H9 (cell line): ENCODE results near the gene FBXO5. TPM values are rescaled to one million over a fixed set of nuclear protein-coding genes. Genes with fewer than 3 reads are reported as not detected.

Experiments
- DNase-seq: peaks from one replicate; pipeline ENCODE4 v3.0.0-alpha.2; 2017
- H2AFZ ChIP-seq: one replicate; pipeline ENCODE4 v1.6.1; 2013; ENCODE audit warnings: mild to moderate bottlenecking, low read length, control low read depth, moderate library complexity
- H2AK5ac ChIP-seq: 2 replicates; pipeline ENCODE4 v1.6.1; 2013; ENCODE audit warnings: low read length, control low read depth, mixed read lengths; ENCODE audit not compliant: insufficient read length
- H2BK120ac ChIP-seq: one replicate; pipeline ENCODE4 v1.6.1; 2013; ENCODE audit warnings: low read depth, mild to moderate bottlenecking, low read length, control low read depth, inconsistent platforms; ENCODE audit not compliant: poor library complexity, severe bottlenecking
- H2BK12ac ChIP-seq: 2 replicates; pipeline ENCODE4 v1.6.1; 2013; ENCODE audit warnings: low read length, control low read depth, mixed read lengths, low read depth; ENCODE audit not compliant: insufficient read length
- H2BK15ac ChIP-seq: 2 replicates; pipeline ENCODE4 v1.6.1; 2013; ENCODE audit warnings: low read depth, low read length, control low read depth
- H2BK20ac ChIP-seq: one replicate; pipeline ENCODE4 v1.6.1; 2013; ENCODE audit warnings: low read depth, mild to moderate bottlenecking, low read length, control low read depth, inconsistent platforms; ENCODE audit not compliant: poor library complexity, severe bottlenecking
- H2BK5ac ChIP-seq: 2 replicates; pipeline ENCODE4 v1.6.1; 2013; ENCODE audit warnings: low read length, control low read depth, mixed read lengths; ENCODE audit not compliant: insufficient read length
- H3K14ac ChIP-seq: 2 replicates; pipeline ENCODE4 v1.6.1; 2013; ENCODE audit warnings: low read length, control low read depth; ENCODE audit not compliant: insufficient read depth
- H3K18ac ChIP-seq: 2 replicates; pipeline ENCODE4 v1.6.1; 2013; ENCODE audit warnings: low read depth, mild to moderate bottlenecking, mixed read lengths, low read length, control low read depth; ENCODE audit not compliant: insufficient read length
- H3K23ac ChIP-seq: 2 replicates; pipeline ENCODE4 v1.6.1; 2013; ENCODE audit warnings: low read length, control low read depth, mixed read lengths, low read depth; ENCODE audit not compliant: insufficient read length
- H3K23me2 ChIP-seq: 2 replicates; pipeline ENCODE4 v1.6.1; 2013; ENCODE audit warnings: low read depth, mild to moderate bottlenecking, mixed read lengths, low read length, control low read depth; ENCODE audit not compliant: insufficient read length, poor library complexity, severe bottlenecking
- H3K27ac ChIP-seq: 2 replicates; pipeline ENCODE4 v1.5.1; 2013; ENCODE audit warnings: low read length, control low read depth, mixed read lengths, low read depth; ENCODE audit not compliant: insufficient read length
- H3K27me3 ChIP-seq: 2 replicates; pipeline ENCODE4 v1.6.1; 2013; ENCODE audit warnings: low read length, control low read depth, inconsistent platforms; ENCODE audit not compliant: insufficient read depth
- H3K4ac ChIP-seq: 2 replicates; pipeline ENCODE4 v1.6.1; 2013; ENCODE audit warnings: low read depth, mild to moderate bottlenecking, control low read depth, inconsistent platforms, low read length, moderate library complexity
- H3K4me1 ChIP-seq: 2 replicates; pipeline ENCODE4 v1.6.1; 2013; ENCODE audit warnings: low read length, control low read depth, inconsistent platforms; ENCODE audit not compliant: insufficient read depth
- H3K4me2 ChIP-seq: 2 replicates; pipeline ENCODE4 v1.6.1; 2013; ENCODE audit warnings: low read length, control low read depth, mixed read lengths; ENCODE audit not compliant: insufficient read length, insufficient read depth
- H3K56ac ChIP-seq: 2 replicates; pipeline ENCODE4 v1.6.1; 2013; ENCODE audit warnings: low read depth, mild to moderate bottlenecking, mixed read lengths, low read length, control low read depth; ENCODE audit not compliant: insufficient read length
- H3K79me1 ChIP-seq: 2 replicates; pipeline ENCODE4 v1.6.1; 2013; ENCODE audit warnings: low read depth, mild to moderate bottlenecking, moderate library complexity, low read length, control low read depth, inconsistent platforms; ENCODE audit not compliant: insufficient read depth, poor library complexity, severe bottlenecking
- H3K79me2 ChIP-seq: 2 replicates; pipeline ENCODE4 v1.6.1; 2013; ENCODE audit warnings: low read length, control low read depth, inconsistent platforms; ENCODE audit not compliant: insufficient read depth
- H3K9ac ChIP-seq: 2 replicates; pipeline ENCODE4 v1.6.1; 2013; ENCODE audit warnings: low read length, control low read depth, mixed read lengths; ENCODE audit not compliant: insufficient read length; ENCODE audit errors: extremely low read depth
- H3K9me3 ChIP-seq: one replicate; pipeline ENCODE4 v1.6.1; 2013; ENCODE audit warnings: low read depth, low read length, inconsistent platforms; ENCODE audit not compliant: control insufficient read depth
- H3T11ph ChIP-seq: one replicate; pipeline ENCODE4 v1.6.1; 2013; ENCODE audit warnings: mild to moderate bottlenecking, low read length, control low read depth, inconsistent platforms
- H4K20me1 ChIP-seq: one replicate; pipeline ENCODE4 v1.6.1; 2013; ENCODE audit not compliant: control insufficient read depth, insufficient read length, insufficient read depth
- H4K5ac ChIP-seq: 2 replicates; pipeline ENCODE4 v1.6.1; 2013; ENCODE audit warnings: low read depth, mild to moderate bottlenecking, mixed read lengths, low read length, control low read depth; ENCODE audit not compliant: insufficient read length
- H4K8ac ChIP-seq: replicated peaks from 2 replicates; pipeline ENCODE4 v1.6.1; 2013; ENCODE audit warnings: low read length, control low read depth, mixed read lengths, low read depth; ENCODE audit not compliant: insufficient read length
- H4K91ac ChIP-seq: 2 replicates; pipeline ENCODE4 v1.6.1; 2013; ENCODE audit warnings: low read depth, mild to moderate bottlenecking, moderate library complexity, mixed read lengths, low read length, control low read depth; ENCODE audit not compliant: insufficient read length
- H3K27ac Mint-ChIP-seq, 3 experiments: 2 replicates in 2 of 3; 3 replicates in 1 of 3; pipeline ENCODE4 v1.8.0; 2020 to 2021; ENCODE audit warnings: mixed read lengths in 3 of 3, mild to moderate bottlenecking in 1 of 3, moderate library complexity in 1 of 3
- H3K27me3 Mint-ChIP-seq: 2 replicates; pipeline ENCODE4 v1.8.0; 2021; ENCODE audit warnings: low read depth, mild to moderate bottlenecking, moderate library complexity, mixed read lengths
- H3K36me3 Mint-ChIP-seq, 3 experiments: 2 replicates in 2 of 3; 3 replicates in 1 of 3; pipeline ENCODE4 v1.8.0; 2020 to 2021; ENCODE audit warnings: low read depth in 3 of 3, mixed read lengths in 3 of 3; ENCODE audit not compliant: insufficient read depth in 1 of 3
- H3K4me1 Mint-ChIP-seq, 2 experiments: 2 replicates each; pipeline ENCODE4 v1.8.0; 2020; ENCODE audit warnings: mixed read lengths in 2 of 2
- H3K4me3 Mint-ChIP-seq, 2 experiments: 2 replicates in 1 of 2; 3 replicates in 1 of 2; pipeline ENCODE4 v1.8.0; 2020 to 2021; ENCODE audit warnings: mild to moderate bottlenecking in 2 of 2, mixed read lengths in 2 of 2, moderate library complexity in 1 of 2
- H3K9me3 Mint-ChIP-seq, 2 experiments: 2 replicates in 1 of 2; 3 replicates in 1 of 2; pipeline ENCODE4 v1.8.0; 2020; ENCODE audit warnings: mild to moderate bottlenecking in 2 of 2, mixed read lengths in 2 of 2, moderate library complexity in 1 of 2
- CTCF ChIP-seq: fragments of 200-600 bp; sonication (generic); conservative IDR thresholded peaks from 3 replicates; pipeline ENCODE4 v1.8.0; 2021; ENCODE audit warnings: antibody characterized with exemption, mild to moderate bottlenecking
- WGBS: extraction: QIAGEN DNeasy Blood & Tissue Kit; methylation state at CpG from one replicate; pipeline ENCODE4 v1.1.7; 2013; ENCODE audit warnings: missing lambda C conversion rate, low lambda C conversion rate, mixed read lengths; ENCODE audit not compliant: insufficient read length; ENCODE audit errors: extremely low coverage; 5-methylcytosine and 5-hydroxymethylcytosine counted together
- total RNA-seq: library from RNA; stranded (reverse); gene quantifications from 2 replicates; pipeline ENCODE4 v1.2.1, GENCODE V29; 2021

Gene FBXO5
- total RNA-seq, 1 experiment from 2014 or later, result 47.6 TPM

- Histone ChIP-seq H3K79me1 (no peaks in the 10 kb centered on the region), H2BK120ac (no peak overlapping the region), H3K79me2 (no peaks in the 10 kb centered on the region), H3T11ph (no peak overlapping the region), H2BK20ac (no peak overlapping the region), H3K9ac (no peak overlapping the region), H3K27ac (no peak overlapping the region), H3K56ac (no peak overlapping the region), H2BK15ac (no peak overlapping the region), H3K14ac (no peak overlapping the region), H3K27me3 (no peaks in the 10 kb centered on the region), H3K23ac (no peak overlapping the region), H4K20me1 (no peaks in the 10 kb centered on the region), H2BK12ac (no peak overlapping the region), H3K4ac (no peak overlapping the region), H2AFZ (no peak overlapping the region), H2BK5ac (no peak overlapping the region), H3K23me2 (no peaks in the 10 kb centered on the region), H3K9me3 (no peaks in the 10 kb centered on the region), H4K5ac (no peak overlapping the region), H3K4me2 (no peak overlapping the region), H3K4me1 (peaks cover 3% of the 10 kb centered on the region; the same call in 1 of the 2 replicates), H4K8ac (no peak overlapping the region), H3K18ac (no peak overlapping the region), H2AK5ac (no peak overlapping the region), H4K91ac (no peak overlapping the region)
- no peak overlapping the region for H3K27ac Mint-ChIP-seq
- H3K36me3 Mint-ChIP-seq, result no peaks in the 10 kb centered on the region; a peak in 1 of 7 replicates
- TF ChIP-seq CTCF, result no peak
- DNase-seq, result no peak
- peaks cover 4% of the 10 kb centered on the region in 2 experiments; a peak in 1 of 5 replicates for H3K9me3 Mint-ChIP-seq
- no peak overlapping the region for H3K4me3 Mint-ChIP-seq
- peaks cover 11 to 16% of the 10 kb centered on the region in 2 experiments for H3K4me1 Mint-ChIP-seq
- no peaks in the 10 kb centered on the region for H3K27me3 Mint-ChIP-seq
- no CpG with 5 or more reads among the region's 2 CpGs for WGBS
These were observed 60.1 kb downstream of the FBXO5 start for GRCh38 chr6:152922706-152923105.

Other genes starting within 250 kb of the FBXO5 start
- not detected in 2 replicates for gene VIP, start 232.2 kb downstream of the FBXO5 start, total RNA-seq
- 26.5 and 29.2 TPM in 2 replicates for gene MTRF1L, start 19.7 kb upstream of the FBXO5 start, total RNA-seq
- 3.2 and 3.8 TPM in 2 replicates for gene RGS17, start 148.2 kb upstream of the FBXO5 start, total RNA-seq